GM21529 (cell line): ENCODE results near the gene KNG1.

ENCODE experiments used
- ATAC-seq: cut with Tn5 transposase; IDR thresholded peaks from one replicate; pipeline ENCODE4 v1.9.1; 2021; ENCODE audit not compliant: unreplicated experiment

The KNG1 gene

GRCh38 chr3:186772701-186773417, 55.7 kb downstream of the KNG1 start:
- ATAC-seq: peak; percentile 97

- ATAC-seq: no peak
Measured at GRCh38 chr3:186775999-186776398, 58.8 kb downstream of the KNG1 start.

DNA sequence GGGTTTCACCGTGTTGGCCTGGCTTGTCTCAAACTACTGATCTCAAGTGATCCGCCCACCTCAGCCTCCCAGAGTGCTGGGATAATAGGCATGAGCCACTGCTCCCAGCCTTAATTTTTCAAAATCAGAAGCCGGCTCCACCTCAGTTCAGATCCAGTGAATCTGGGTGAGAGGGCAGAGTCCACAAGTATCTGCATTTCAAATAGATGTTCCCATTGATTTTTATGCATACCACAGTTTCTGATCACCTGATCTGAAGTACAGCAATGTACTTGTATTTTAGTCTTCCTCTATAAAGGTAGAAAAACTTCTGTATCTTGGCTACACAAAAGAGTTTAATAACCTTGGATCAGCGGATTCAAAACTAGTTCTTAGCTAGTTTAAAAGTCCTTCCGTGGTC, 62.0 kb downstream of the KNG1 start:
- no peak for ATAC-seq

DNA sequence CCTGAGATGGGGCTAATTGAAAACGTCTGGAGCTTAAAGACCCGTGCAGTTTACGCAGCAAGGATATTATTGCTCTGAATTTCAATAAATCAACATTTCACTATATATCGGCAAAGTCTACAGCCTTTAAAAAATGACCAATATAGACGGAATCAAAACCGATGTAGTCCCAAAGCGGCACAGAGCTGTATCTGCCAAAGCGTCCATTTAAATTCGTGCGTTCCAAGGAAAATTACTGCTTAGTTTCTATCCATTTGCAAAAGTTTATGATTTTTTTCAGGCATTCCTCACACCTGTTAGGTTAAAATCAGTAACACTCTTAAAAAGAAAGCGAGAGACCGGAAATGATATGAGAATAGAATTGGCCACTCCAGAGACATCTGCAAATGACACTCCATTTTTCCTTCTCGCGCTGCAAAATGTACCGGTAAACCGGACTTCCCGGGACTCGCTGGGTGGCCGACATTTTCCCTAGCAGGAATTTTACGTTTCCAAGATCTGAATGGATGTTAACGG, 65.4 kb downstream of the KNG1 start:
- ATAC-seq: peak; percentile 26

DNA sequence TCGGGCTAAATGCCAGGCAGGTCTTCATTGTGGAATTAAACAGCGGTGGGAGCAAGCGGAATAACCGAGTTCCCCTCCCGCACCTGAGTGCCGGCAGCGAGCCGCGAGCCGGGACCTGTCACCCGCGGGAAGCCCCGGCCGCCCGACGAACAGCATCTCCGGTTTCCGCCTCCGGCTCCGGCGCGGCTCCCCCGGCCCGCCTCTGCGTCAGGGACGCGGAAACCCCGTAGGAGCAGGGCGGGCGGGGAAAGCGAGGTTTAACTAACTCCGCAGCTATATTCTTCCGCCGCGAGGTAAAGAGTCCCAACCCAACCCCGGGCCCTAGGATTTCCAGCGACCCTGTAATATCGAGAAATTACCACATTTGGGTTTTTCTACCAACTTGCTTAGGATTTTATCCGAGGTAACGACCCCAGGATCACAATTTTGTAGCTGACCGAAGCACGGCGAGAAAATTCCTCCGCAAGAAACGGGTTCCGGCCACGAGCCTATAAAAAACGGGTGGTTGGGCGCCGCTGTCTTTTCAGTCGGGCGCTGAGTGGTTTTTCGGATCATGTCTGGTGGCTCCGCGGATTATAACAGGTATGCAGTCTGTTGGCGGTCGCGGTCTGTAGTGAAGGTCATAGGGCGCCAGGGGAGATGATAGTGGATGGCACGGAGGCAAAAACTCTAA, 66.0 kb downstream of the KNG1 start, which contains the start of gene EIF4A2:
TSS of gene EIF4A2 (plus strand) at position 520 of the 673 bp plus-strand sequence. CDS start at position 554, 34 bp downstream.
- peak; percentile 57 for ATAC-seq

- peak; percentile 78 for ATAC-seq
Measured at GRCh38 chr3:186783731-186784515, 66.8 kb downstream of the KNG1 start.

GRCh38 chr3:186784820-186785494, 67.8 kb downstream of the KNG1 start:
- ATAC-seq: no peak

- ATAC-seq: no peak
Measured at GRCh38 chr3:186785495-186786018, 68.4 kb downstream of the KNG1 start.

- no peak for ATAC-seq
Measured at GRCh38 chr3:186786922-186787321, 69.8 kb downstream of the KNG1 start.

DNA sequence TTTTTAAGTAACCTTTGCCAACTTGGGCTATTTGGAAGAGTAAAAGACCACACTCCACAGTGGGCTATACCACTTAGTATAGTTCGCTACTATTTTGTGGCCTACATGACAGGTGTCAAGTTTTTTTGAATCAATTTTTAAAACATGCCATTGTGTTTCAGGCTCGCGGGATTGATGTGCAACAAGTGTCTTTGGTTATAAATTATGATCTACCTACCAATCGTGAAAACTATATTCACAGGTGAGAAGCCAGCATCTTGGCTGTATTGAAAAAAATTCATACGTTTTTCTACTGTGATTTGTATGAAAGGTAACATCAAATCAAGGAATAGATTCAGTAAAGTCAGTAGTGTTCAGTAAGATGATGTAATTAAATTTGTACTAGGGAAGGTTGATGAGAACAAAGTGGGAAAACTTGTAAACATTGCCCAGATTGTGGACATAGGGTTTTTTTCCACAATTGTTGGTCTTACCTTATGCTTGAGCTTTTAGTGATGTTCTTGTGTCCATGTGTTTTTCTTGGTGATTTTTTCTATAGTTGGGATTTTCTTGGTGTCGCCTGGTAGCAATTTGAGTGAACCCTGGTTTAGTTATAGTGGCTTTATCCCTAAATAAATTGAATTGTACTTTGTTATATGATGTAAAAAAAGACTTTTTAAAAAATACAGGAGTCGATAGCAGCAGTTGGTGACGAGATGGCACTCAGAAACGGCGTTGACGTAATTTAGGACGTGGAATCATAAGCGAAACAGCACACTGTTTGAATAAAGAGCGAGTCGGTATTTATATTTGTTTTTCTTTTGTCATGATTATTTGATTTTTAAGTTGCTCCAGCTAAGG, 70.7 kb downstream of the KNG1 start:
- no peak for ATAC-seq

- no peak for ATAC-seq
Measured at GRCh38 chr3:186788482-186789370, 71.6 kb downstream of the KNG1 start.

GRCh38 chr3:186789554-186790260, 72.5 kb downstream of the KNG1 start:
- ATAC-seq: no peak

DNA sequence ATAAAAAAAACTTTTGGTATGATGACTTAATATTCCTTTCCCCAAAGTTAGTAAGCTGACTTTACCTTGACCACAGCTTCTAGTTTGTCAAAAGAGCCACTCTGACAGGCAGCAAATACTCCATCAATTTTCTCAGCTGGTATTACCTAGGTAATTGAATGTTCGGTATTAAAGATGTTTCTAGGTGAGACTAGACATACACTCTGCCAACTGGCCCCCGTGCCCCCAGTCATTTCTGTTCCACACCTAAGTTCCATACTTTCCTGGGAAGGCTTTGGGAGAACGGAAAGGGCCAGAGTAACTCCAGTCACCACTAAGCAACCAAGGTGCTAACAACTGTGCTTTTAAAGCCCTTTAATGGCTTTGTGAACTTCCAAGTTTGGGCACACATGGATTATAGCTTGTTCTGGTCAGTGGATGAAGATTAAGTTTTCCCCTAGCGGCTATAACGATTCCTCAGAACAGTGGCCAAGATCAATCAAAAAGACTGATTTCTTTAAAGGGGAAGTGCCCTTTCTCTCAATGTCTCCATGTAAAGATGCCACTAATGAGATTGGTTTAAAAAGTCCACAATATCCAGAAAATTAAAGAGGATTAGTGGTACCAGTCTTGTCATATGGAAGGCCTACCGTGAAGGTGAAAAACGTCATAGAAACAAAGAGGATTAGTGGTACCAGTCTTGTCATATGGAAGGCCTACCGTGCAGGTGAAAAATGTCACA, 73.3 kb downstream of the KNG1 start:
- ATAC-seq: no peak
